Prostate gland (tissue), 2 donors: ENCODE results near the gene KAZN. TPM values are rescaled to one million over a fixed set of nuclear protein-coding genes. Genes with fewer than 3 reads are reported as not detected.

Experiments used
- DNase-seq: peaks from one replicate; pipeline ENCODE4 v3.0.0-alpha.2; 2019; ENCODE audit warnings: low spot score
- H3K27ac ChIP-seq, 2 donors: fragments of 200-600 bp; sonication (generic); 2 replicates each; pipeline ENCODE4 v1.5.1; 2017 to 2019
- H3K27me3 ChIP-seq: fragments of 200-600 bp; sonication (generic); replicated peaks from 2 replicates; pipeline ENCODE4 v1.5.1; 2019; ENCODE audit not compliant: insufficient read depth
- H3K36me3 ChIP-seq, 2 donors: fragments of 200-600 bp; sonication (generic); 1 replicate in 1 of 2; 2 replicates in 1 of 2; pipeline versions ENCODE4 v1.5.1 to v1.8.1; 2017 to 2019
- H3K4me1 ChIP-seq: fragments of 200-600 bp; sonication (generic); replicated peaks from 2 replicates; pipeline ENCODE4 v1.5.1; 2019
- H3K4me3 ChIP-seq, 2 donors: fragments of 200-600 bp; sonication (generic); 2 replicates each; pipeline ENCODE4 v1.5.1; 2017 to 2019
- H3K9me3 ChIP-seq: fragments of 200-600 bp; sonication (generic); 2 replicates; pipeline ENCODE4 v1.5.1; 2017
- CTCF ChIP-seq, 4 experiments: fragments of 200-600 bp in 2 of 4; fragments of 450-650 bp in 2 of 4; sonication (generic) in 2 of 4; IDR thresholded peaks; 1 replicate in 3 of 4; 2 replicates in 1 of 4; pipeline ENCODE4 v1.5.1; 2016 to 2019; ENCODE audit warnings: antibody characterized with exemption in 4 of 4, mild to moderate bottlenecking in 2 of 4, moderate library complexity in 2 of 4
- POLR2A ChIP-seq: fragments of 450-650 bp; IDR thresholded peaks from one replicate; pipeline ENCODE4 v1.6.1; 2016; ENCODE audit warnings: antibody characterized with exemption, mild to moderate bottlenecking
- POLR2AphosphoS5 ChIP-seq: sonication (generic); formaldehyde crosslinking; IDR thresholded peaks from one replicate; pipeline ENCODE4 v1.6.1; 2017; ENCODE audit warnings: antibody characterized with exemption
- WGBS: methylation state at CpG from one replicate; pipeline ENCODE4 v1.1.5; 2018; 5-methylcytosine and 5-hydroxymethylcytosine counted together
- intact Hi-C: fragments of 100-400 bp; cut with DNase I; formaldehyde crosslinking; loops from one replicate; pipeline ENCODE4 v1.14.2; 2022
- total RNA-seq, 2 donors: library from RNA; depleted of rRNA; stranded (reverse); fragments of >200 nt; gene quantifications; one replicate each; pipeline ENCODE4 v1.1.0, GENCODE V29; 2016

KAZN gene
- total RNA-seq, 2 donors from 2014 or later = 8.3 to 12.7 TPM

GRCh38 chr1:14806772-14807171 is 208.3 kb downstream of the KAZN start:
- DNase-seq = no peak
- Histone ChIP-seq H3K27me3 (no peaks in the 10 kb centered on the region), H3K4me1 (no peaks in the 10 kb centered on the region), H3K9me3 (no peaks in the 10 kb centered on the region), H3K4me3 (no peak overlapping the region), H3K36me3 (no peaks in the 10 kb centered on the region), H3K27ac (no peak overlapping the region)
- TF ChIP-seq CTCF (IDR thresholded peaks at IDR 0.05) = no peak
- TF ChIP-seq POLR2AphosphoS5 = no peak
- TF ChIP-seq POLR2A = no peak
- intact Hi-C loops = no loop called here
- WGBS = 92% methylated on average over 2 of the region's 2 CpGs

- TF ChIP-seq CTCF (IDR thresholded peaks at IDR 0.05) = no peak
- no peak for TF ChIP-seq POLR2A
- TF ChIP-seq POLR2AphosphoS5 = no peak
- Histone ChIP-seq H3K4me3 (no peak overlapping the region), H3K36me3 (no peaks in the 10 kb centered on the region), H3K27ac (no peak overlapping the region), H3K9me3 (no peaks in the 10 kb centered on the region), H3K27me3 (no peaks in the 10 kb centered on the region), H3K4me1 (no peaks in the 10 kb centered on the region)
- no peak for DNase-seq
- intact Hi-C loops = no loop called here
- 87% methylated on average over 2 of the region's 2 CpGs for WGBS
Observed at GRCh38 chr1:14808768-14809167, 210.3 kb downstream of the KAZN start.

GRCh38 chr1:14809191-14809981 is 210.9 kb downstream of the KAZN start:
- WGBS = 95% methylated on average over 9 of the region's 9 CpGs

GRCh38 chr1:14810595-14811361 is 212.3 kb downstream of the KAZN start:
- no peaks in the 10 kb centered on the region for H3K4me1 ChIP-seq
- H3K4me3 ChIP-seq = no peak overlapping the region
- no peaks in the 10 kb centered on the region for H3K36me3 ChIP-seq
- H3K27ac ChIP-seq = no peak overlapping the region
- TF ChIP-seq CTCF (IDR thresholded peaks at IDR 0.05) = no peak
- WGBS = 46% methylated on average over 9 of the region's 9 CpGs
- no peak for DNase-seq
- no peaks in the 10 kb centered on the region for H3K9me3 ChIP-seq
- intact Hi-C loops = no loop called here
- H3K27me3 ChIP-seq = no peaks in the 10 kb centered on the region

More at GRCh38 chr1:14809191-14809981, 210.9 kb downstream of the KAZN start:
- H3K27me3 ChIP-seq = no peaks in the 10 kb centered on the region
- no peak overlapping the region for H3K4me3 ChIP-seq
- H3K9me3 ChIP-seq = no peaks in the 10 kb centered on the region
- no peak for DNase-seq
- H3K27ac ChIP-seq = no peak overlapping the region
- H3K36me3 ChIP-seq = no peaks in the 10 kb centered on the region
- intact Hi-C loops = no loop called here
- no peaks in the 10 kb centered on the region for H3K4me1 ChIP-seq
- TF ChIP-seq POLR2AphosphoS5 (no peak), CTCF (IDR thresholded peaks at IDR 0.05) (no peak), POLR2A (no peak)
